ENCODE results near the gene ST3GAL3. TPM values are rescaled to one million over a fixed set of nuclear protein-coding genes. Genes with fewer than 3 reads are reported as not detected.
"Not testable (repeated sequence)": the region's sequence is repeated elsewhere in the genome, so short reads cannot be mapped to it uniquely, and the experiment has no call there.

The ST3GAL3 gene
- total RNA-seq, 1 donor from 2014 or later = 11.2 TPM

DNA sequence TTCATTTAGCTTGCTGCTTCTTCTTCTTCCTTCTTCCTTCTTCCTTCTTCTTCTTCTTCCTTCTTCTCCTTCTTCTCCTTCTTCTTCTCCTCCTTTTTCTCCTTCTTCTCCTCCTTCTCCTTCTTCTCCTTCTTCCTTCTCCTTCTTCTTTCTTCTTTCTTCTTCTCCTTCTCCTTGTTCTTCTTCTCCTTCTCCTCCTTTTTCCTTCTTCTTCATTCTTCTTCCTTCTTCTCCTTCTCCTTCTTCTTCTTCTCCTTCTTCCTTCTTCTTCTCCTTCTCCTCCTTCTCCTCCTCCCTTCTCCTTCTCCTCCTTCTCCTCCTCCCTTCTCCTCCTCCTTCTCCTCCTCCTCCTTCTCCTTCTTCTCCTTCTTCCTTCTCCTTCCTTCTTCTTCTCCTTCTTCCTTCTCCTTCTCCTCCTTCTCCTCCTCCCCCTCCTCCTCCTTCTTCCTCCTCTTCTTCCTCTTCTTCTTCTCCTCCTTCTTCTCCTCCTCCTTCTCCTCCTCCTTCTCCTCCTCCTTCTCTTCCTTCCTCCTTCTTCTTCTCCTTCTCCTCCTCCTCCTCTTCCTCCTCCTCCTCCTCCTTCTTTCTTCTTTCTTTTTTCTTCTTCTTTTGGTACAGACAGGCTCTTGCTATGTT is 110.1 kb downstream of the ST3GAL3 start:
- DNase-seq (ENCODE audit: low spot score) (no peak), ATAC-seq (no peak)

DNA sequence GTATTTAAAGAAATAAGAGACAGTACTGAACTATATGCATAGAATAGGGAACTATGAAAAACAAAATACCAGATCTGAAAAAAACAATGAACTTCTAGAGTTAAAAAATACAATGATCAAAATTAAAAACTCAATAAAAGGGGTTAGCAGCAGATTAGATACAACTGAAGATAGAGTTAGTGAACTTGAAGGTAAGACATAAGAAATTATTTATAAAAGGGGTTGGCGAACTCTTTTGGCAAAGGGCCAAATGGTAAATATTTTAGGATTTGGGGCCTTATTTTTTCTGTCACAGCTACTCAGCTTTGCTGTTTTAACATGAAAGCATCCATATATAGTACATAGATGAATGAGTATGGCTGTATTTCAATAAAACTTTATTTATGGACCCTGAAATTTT is 111.4 kb downstream of the ST3GAL3 start:
- DNase-seq (ENCODE audit: low spot score) = no peak
- ATAC-seq = no peak

DNA sequence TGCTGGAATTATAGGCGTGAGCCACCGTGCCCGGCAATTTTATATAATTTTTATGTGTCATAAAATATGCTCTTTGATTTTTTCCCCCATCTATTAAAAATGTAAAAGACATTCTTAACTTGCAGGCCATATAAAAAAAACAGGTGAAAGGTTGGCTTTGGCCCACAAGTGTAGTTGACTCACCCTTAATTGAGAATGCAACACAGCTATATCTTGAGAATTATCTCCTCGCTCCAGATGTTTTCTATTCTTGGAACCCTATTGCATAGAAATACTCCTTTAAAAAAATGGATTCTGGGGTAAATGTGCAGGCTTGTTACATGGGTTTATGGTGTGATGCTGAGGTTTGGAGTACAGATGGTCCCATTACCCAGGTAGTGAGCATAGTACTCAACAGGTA is 112.0 kb downstream of the ST3GAL3 start:
- no peak for ATAC-seq
- no peak for DNase-seq (ENCODE audit: low spot score)

DNA sequence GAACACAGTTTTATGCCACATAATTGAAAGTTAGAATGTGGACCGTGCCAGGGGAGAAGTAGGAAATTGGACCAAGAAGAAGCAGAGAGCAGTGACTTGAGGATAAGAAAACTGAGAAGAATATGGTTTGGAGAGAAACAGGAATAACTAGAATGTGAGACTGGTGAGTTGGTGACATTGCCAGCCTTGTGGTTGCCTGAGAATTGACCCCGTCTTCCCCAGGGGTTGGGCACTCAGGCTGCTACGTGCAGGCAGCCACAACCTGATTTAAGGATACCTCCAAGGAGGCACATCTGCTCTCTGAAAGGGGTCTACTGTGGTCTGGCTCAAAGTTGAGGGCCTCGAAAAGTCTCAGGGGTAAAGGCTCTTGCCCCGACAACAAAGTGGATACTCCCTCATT is 114.1 kb downstream of the ST3GAL3 start:
- DNase-seq (ENCODE audit: low spot score) (no peak), ATAC-seq (no peak)

DNA sequence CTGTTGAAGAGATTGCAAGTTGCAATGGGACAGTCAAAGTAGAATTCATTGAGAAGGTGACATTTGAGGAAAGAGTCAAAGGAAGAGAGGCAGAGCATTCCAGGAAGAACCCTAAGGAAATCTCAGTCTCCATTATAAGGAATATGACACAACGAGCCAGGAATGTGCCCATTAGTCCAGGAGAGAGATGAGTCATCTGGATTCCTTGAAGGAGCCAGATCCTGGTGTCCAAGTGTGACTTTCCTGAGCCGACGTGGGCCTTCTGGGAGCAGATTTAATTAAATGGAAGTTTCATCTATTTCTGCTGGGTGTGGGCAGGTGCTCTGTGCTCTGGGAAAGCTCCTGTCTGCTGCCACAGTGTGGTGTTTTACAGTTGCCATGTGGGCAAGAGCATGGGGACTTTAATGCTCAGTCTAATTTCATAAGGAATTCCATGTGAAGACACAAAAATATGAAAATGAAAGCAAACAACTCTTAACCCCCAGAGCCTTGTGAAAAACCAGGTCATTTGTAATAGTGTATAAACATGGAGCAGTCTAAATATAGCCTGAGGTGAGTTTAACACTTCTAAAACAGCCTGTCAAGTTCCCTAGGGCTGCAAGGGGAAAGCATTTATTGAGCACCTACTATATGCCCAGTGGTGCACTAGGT is 114.8 kb downstream of the ST3GAL3 start:
- DNase-seq (ENCODE audit: low spot score) (no peak), ATAC-seq (no peak)

DNA sequence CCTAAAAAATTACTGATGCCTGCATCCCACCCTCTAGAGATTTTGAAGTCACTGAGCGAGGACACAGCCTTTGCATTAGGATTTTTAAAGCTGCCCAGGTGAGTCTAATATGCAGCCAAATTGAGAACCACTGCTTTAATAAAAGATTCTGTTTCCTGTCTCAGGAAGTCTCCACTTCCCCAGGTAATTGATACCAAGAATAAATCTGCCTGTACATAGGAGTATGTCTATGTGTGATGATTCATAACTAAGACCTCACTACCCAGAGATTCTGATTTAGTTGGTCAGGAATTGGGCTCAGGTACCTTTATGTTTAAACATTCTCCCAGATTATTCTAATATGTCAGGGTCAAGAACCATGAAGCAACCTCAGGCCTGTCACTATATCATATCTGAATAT is 117.5 kb downstream of the ST3GAL3 start:
- DNase-seq (ENCODE audit: low spot score) (no peak), ATAC-seq (no peak)

DNA sequence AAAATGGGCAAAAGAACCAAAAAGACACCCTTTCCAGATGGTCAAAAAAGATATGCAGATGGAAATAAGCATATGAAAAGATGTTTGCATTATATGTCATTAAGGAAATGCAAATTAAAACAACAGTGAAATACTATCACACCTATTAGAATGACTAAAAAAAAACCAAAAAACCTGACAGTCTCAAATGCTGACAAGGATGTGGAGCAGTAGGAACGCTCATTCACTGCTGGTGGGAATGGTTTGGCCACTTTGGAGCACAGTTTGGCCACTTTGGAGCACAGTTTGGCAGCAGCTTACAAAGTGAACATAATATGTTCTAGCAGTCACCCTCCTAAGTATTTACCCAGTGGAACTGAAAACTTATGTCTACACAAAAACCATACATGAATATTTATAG is 121.2 kb downstream of the ST3GAL3 start:
- DNase-seq (ENCODE audit: low spot score) (no peak), ATAC-seq (no peak)

DNA sequence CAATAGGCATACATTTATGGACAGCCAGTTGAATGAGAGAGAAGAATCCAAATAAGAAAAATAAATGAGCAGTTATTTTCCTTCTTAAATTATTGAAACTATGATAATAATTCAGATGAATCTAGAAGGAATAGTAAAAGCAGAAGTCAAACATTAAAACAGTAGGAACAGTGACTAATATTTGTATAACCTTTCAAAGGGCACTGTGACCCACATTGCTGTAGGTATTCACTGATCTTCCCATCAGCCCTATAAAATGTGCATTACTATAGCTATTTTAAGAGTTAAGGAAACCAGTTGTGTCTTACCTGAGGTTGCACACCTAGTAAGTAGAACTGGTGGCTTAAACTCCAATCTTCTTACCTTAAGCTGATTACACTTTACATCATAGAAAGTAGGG is 123.5 kb downstream of the ST3GAL3 start:
- ATAC-seq = peak; percentile 56
- no peak for DNase-seq (ENCODE audit: low spot score)

DNA sequence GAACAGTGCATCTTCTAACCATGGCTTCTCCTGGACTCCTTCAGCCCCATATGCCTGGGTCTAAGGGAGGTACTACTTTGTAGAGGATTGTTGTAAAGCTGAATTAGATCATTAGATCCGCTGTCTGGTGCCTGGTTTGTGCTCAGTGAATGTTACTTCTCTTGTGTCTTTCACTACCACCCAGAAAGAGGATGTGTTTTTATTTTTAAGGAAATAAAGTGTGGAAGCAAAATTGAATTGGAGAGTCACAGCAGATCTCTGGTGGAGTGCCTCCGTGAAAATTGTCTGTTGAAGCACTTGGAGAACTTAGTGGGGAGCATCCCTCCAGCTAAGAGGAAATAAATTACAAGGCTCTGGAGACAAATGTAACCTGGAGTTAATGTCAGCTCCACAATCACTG is 124.5 kb downstream of the ST3GAL3 start:
- DNase-seq (ENCODE audit: low spot score) (no peak), ATAC-seq (no peak)

DNA sequence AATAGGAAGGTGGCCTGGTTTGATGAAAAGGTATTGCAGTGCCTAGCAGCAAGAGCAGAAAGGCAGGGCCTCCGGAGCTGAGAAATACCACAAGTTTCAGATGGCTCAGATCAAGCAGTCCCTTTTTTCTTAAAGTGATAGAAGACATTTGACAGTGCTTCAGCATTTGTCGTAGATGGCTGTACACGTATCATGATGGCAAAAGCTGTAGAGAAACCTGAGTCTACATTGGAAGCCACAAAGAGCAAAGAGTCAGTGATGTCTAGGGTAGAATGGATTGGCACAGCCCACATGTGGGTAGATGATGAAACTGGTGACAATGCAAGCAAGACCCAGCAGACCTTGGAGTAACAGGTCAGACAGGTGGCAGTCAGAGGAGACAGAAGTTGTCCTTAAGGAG is 124.9 kb downstream of the ST3GAL3 start:
- DNase-seq (ENCODE audit: low spot score) = no peak
- ATAC-seq = no peak

DNA sequence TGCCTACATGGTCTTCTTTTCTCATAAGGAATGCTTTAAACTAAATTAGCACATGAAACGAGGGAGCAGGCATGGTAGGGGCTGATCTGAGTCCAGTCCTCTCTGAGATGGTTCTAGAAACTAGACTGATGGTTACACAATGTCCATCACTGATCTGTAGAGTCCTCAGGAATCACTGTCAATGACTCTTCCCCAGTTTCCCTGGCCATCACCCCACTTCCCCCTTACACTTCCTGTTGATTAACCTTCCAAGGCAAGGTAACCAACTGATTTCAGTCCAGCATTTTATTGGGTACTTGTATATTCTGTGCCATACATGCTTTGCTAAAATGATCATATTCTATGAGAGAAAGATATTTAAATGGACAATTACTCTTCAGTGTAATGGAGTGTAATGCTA is 125.7 kb downstream of the ST3GAL3 start:
- no peak for ATAC-seq
- no peak for DNase-seq (ENCODE audit: low spot score)

DNA sequence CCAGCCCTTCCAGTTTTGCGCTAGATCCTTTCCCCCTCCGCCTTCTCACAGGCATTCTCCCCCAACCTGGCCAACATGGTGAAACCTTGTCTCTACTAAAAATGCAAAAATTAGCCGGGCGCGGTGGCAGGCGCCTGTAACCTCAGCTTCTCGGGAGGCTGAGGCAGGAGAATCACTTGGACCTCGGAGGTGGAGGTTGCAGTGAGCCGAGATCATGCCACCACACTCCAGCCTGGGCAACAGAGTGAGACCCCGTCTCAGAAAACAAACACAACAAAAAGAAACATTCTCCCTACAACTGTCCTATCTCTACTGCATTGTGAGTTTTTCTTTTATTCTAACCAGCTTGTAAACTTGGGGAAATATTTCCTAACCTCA is 126.6 kb downstream of the ST3GAL3 start:
- ATAC-seq; DNase-seq (ENCODE audit: low spot score): not testable (repeated sequence)

DNA sequence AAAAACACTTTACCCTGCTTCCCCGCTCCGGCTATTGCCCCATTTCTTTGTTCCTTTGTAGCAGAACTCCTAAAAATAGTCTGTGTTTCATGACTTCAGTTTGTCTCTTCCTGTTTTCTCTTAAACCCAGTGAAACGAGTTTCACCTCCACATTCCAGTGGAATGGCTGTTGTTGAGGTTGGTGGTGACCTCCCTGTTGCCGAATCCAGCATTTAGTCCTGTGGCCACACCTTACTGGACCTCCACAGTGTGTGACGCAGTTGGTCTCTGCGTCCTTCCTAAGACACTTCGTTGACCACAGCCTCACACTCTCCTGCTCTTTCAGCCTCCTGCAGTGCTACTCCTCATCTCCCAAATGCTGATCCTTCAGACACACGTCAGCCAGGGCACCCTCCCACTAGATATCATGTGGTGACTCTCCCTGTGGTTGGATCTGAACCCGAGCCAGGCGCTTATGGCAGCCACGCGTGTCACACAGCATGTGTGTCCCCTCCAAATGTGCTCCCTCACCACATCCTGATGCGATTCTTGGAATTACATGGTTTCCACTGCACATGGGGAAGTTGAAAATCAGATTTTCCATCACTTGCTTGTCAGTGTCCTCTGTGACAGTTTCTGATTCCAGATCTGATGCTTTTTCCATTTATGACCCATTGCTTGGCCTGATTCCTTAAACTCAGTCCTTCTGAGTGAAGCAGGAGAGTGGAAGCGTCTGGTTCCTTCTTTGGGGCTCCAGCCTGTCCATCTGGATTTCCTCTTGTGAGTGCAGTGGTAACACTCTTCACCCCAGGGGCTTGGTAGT is 127.1 kb downstream of the ST3GAL3 start:
- ATAC-seq (no peak), DNase-seq (ENCODE audit: low spot score) (no peak)

DNA sequence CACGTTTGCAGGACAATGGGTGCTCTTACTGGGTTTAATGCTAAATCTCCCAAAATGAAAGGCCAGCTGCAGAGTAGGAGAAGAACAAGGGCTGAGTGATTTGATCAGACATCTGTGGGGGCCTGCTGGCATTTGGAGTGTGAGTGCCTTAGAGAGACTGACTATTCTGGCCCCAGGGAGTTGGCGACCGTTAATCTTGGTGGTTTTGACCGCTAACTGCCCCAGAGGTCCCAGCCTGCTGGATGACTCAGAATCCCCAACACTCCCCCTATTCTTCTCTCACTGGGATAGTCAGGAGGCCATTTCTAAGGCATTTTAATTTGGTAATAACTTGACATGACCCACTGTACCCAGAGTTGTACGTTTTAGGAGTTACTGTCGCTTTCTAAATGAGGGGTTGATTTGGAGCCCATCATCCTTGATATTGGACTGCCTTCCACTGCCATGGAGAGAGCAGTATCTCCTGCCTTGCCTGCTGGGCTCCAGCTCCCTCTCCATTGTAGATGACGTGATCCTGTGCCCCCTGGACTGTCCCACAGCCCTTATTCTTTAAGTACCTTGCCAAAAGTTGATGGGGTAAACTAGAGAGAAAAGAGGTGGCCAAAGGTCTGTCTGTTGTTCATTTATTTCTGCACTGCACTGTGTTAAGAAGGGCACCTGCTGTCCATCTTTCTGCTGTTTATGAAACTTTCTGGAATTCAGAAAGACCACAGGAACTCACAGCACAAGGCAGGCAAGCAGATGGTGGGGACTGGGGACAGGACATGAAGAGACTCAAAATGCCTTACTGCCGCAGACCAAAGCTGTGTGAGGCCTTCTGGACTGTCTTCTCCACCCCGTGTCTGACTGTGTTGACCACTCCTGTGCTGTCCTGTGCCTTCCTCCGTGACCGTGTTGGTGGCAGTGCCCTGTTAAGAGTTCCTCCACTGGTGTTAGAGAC is 128.0 kb downstream of the ST3GAL3 start:
- no peak for ATAC-seq
- no peak for DNase-seq (ENCODE audit: low spot score)

DNA sequence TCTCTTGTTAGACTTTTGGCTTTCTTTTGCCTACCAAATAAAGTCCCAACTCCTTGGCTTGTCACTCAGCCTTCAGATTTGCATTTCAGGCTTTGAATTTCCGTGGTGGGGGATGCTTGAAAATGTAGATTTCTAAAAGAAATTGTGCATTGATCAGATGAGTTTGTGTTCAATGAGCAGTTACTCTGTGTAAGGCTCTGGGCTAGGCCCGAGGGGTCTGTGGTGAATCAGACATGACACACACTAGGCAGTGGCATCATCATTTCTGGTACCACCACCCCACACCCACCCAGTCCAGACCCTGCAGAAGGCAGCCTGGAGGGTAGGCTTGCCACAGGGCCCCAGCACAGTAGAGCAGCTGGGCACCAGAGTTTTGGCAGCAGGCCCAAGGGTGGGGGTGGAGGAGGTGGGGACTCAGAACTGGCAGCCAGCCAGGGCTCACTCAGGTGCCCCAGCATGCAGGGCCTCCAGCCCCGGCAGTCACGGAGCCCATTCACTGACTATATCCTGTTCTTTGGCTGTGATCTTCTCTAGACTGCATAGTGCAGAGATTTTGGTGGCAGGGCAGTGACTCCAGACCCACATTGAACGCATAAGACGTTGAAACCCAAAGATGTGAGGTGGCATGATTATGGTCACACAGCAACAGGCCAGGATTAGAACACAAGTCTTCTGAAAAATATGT is 129.1 kb downstream of the ST3GAL3 start:
- no peak for ATAC-seq

DNA sequence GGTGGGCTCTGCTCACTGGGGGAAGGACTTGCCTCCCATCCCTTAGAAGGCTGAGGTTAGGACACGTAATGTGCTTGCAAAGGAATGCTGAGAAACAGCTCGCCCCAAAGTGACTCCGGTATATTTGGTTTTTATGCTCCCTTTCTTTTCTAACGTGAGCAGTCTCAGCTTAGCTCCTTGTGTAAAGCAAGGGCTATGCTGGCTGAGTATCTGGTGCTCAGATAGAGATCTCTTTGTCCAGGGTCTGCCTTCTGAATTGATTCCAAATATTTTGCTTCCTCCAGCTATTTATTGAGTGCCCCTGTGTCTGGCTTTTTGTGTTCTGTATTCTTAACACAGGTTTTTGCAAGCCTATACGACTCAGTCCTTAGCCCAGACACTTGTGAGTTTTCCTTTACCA is 131.7 kb downstream of the ST3GAL3 start:
- DNase-seq (ENCODE audit: low spot score) = no peak
- no peak for ATAC-seq

More for the DNA sequence above, 129.1 kb downstream of the ST3GAL3 start:
- peak; percentile 57 for DNase-seq (ENCODE audit: low spot score)

DNA sequence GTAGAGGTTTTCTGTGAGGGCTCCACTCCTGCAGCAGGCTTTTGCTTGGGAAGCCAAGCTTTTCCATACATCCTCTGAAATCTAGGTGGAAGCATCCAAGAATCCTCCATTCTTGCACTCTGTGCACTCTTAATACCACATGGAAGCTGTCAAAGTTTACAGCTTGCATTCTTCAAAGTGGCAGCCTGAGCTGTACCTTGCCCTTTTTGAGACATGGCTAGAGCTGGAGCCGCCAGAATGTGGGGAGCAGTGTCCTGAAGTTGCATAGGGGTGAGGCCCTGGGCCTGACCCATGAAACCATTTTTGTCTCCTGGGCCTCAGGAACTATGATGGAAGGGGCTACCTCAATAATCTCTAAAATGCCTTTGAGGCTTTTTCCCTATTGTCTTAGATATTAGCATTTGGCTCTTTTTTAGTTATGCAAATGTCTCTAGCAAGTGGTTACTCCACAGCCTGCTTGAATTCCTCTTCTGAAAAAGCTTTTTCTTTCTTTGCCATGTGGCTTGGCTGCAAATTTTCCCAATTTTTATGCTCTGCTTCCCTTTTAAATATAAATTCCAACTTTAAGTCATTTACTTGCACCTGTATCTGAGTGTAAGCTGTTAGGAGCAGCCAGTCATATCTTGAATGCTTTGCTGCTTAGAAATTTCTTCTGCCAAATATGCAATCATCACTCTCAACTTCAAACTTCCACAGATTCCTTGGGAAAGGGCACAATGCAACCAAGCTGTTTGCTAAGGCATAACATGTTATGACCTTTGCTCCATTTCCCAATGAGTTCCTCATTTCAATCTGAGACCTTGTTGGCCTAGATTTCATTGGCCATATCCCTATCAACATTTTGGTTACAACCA is 134.2 kb downstream of the ST3GAL3 start:
- ATAC-seq (no peak), DNase-seq (ENCODE audit: low spot score) (no peak)

DNA sequence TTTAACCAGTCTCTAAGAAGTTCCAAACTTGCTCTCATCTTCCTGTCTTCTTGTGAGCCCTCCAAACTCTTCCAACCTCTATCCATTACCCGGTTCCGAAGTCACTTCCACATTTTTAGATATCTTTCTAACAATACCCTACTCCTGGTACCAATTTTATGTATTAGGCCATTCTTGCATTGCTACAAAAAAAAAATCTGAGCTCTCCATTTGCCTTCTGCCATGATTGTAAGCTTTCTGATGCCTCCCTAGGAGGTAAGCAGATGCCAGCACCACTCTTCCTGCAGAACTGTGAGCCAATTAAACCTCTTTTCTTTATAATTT is 134.8 kb downstream of the ST3GAL3 start:
- ATAC-seq = no peak
- DNase-seq (ENCODE audit: low spot score) = no peak

DNA sequence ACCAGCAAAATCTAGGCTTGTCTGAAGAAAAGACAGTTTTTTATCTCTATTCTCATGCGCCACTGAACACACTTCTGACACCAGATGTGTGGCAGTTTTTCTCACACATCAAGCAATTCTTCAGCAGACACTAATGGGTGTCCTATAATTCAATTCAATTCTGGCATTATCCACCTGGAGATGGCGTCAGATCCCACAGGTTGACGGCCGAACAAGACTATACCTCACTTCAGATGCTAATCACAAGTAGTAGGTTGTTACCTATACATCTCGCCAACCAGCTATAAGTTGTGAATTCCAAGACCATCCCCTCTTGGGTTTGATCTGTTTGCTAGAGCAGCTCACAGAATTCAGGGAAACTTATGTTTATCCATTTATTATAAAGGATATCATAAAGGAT is 136.3 kb downstream of the ST3GAL3 start:
- DNase-seq (ENCODE audit: low spot score) (no peak), ATAC-seq (no peak)

DNA sequence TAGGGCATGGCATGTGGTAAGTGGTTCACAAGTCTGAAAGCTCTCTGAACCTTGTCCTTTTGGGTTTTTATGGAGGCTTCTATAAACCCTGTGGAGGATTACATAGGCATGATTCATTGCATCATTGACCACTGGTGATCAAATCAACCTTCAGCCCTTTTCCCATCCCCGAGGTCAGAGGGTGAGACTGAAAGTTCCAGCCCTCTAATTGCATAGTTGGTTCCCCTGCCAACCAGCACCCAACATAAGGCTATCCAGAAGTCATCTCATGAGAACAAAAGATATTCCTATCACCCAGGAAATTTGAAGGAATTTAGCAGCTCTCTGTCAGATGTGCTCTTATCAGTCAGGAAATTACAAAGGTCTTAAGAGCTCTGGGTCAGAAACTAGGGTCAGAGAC is 136.8 kb downstream of the ST3GAL3 start:
- peak; percentile 28 for ATAC-seq
- DNase-seq (ENCODE audit: low spot score) = no peak
